Stimulated activated CD4-positive, alpha-beta T cell treated with anti-CD3 and anti-CD28 coated beads, Interleukin-1b, Interleukin-23, amount 100 ng/mL, for 4 hours (primary cell): ENCODE measurements around the gene CEP295NL.
"Not testable (repeated sequence)": the region's sequence is repeated elsewhere in the genome, so short reads cannot be mapped to it uniquely, and the experiment has no call there.

Experiments used
- DNase-seq, 2 donors: peaks; one replicate each; pipeline ENCODE4 v3.0.0-alpha.2; 2020; ENCODE audit warnings: low read depth in 2 of 2

The CEP295NL gene, protein sequence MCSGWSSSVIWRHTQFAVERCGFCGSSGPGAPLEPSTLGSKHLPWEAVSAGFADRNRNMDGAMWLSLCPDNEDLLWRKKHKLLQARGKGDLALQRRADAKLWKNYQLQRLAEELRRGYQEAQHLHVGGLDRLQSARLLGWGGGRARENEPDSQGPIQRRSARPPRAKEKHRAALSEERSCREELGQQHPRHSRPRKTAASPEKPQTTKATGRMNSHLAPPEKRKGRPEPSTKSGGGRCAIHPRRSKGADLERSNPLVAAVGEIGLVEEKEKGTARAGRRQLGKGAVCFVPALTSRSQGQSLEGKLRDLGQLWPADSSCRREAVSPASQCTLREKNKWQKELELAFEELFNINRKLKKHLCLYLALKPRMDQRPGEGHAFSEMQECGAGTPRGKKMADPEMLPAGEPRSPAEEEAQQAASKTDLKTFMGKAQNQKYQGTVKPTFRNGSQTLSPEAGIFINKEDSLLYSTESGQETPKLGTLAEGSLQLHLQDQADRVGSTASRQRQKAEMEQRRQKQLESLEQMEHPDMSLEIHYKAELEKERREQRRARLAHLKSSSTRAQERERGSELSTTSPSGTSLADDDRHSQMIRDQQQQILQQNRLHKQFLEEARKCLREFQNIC

DNA sequence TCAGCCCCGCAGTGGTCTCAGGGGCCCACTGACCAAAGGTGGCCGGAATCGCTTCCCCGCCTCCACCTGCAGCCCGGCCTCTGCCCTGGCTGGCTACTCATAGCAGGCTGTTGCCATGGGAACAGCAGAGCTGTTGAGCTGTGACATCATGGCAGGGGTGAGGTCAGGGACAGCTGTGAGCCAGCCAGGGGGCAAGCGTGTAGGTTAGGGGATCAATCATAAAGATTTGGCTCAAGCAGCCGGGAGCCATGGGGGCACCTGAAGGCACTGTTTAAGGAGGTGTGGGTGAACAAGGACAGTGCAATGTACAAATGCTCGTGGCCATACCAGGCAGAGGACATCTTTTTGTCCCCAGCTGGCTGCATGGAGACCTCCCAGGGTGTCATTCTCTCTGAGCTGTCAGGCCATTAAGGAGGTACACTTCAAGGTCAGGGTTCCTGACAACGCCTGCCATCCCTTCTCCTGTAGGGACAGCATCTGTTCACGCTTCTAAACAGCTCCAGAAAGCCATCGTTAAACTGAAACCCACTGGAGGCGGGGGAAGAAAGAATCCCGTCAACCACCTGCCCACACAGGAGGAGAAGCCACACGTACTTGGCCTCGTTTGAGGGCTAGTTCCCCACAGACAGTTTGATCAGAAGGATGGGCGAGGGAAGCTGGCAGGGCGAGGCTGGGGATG, at the start of gene CEP295NL:
Gene CEP295NL, minus strand, starts transcription at position 101 of the 679 bp plus-strand sequence. CDS start 1,373 bp downstream, outside the sequence.
- DNase-seq = no peak

DNA sequence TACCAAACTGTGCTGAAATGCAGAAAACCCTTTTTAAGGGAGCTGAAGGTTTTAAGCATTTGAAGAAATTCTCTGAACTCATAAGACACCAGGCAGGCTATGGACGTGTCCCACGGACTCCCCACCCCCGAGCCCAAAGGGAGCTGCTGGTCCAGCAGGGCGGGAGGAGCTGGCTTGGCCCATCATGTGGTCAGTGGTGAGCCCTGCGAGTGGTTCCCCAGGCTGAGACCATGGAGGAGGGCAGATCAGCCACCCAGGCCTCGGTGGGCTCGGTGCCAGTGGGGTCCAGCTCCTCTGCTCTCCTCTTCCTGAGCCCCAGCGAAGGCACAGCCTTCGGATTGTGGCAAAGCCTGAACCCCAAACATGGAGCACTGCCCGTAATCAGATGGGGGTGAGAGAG, 49.7 kb upstream of the CEP295NL start:
- no peak for DNase-seq

DNA sequence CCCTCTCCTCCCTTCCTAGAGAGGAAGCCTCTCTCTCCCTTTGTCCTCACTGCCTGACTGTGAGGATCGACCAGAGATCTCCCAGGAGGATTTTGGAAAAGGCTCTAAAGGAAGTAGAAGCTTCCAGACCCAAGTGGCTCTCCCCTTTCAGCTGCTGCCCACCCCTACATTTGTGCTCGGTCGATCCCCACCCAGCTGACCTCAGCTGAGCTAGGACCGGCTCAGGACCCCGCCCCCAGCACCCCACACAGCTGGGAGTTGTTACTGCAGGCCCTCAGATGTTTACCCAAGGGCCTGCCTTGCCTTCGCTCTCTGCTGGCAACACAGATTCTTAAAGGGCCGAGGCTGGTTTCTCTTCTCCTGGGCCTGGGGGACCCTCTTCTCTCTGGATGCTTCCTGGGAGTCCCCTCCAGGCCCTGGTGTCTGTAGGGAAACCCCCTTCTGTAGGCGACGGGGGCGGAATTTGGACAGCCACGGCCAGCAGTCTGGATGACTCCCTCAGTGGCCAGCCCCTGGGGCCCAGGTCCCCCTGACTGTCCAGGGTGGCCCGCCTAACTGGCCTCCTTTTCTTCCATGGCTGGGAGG, 49.1 kb upstream of the CEP295NL start:
- DNase-seq = no peak

DNA sequence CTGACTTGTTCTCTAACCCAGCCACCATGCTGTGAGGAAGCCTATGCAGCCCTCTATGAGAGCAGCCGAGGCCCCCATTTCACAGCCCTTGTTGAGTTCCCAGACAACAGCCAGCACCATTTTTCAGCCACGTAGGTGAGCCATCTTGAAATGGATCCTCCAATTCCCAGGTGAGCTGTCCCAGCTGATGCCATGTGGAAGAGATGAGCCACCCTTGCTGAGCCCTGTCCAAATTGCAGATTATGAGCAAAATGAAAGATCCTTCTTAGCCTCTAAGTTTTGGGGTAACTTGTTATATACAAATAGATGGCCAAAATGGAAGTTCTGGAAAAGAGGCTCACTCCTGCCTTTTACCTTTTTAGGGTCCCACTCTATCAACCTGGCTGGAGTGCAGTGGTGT, 47.9 kb upstream of the CEP295NL start:
- no peak for DNase-seq

DNA sequence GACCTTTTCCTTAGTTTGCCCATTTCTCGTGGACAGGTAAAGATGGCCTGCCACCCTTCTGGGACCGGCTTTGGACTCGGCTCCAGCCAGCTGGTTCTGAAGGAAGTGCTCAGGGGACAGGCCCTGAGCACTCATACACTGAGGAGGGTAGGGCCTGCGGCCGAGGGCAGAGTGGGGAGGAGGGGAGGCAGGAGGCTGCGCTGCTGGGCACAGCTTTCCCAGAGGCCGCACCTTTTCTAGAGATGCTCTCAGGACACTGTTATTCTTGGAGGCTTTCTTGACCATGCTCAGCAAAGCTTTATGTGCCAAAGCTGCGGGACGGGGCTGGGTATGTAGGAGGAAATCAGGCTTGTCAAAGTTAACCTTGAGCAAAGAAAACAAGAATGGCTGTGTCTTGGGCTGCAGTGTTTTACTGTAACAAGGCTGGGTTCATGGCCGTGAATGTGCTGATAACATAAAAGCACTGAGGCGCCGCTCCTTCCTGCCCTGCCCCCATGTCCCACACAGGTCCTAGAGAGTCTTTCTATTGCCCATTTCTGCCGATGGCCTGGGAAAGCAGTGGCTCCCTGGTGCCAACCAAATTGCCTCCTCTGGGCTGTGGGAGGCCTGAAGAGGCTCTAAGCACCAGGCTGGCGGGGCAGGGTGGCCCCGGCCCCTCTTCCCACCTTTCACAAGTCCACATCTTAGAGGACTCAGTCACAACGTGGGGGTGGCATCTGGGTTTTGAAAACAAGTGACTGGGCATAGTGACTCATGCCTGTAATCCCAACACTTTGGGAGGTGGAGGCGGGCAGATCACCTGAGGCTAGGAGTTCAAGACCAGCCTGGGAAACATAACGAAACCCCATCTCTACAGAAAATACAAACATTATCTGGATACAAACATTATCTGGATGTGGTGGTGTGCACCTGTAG, 44.5 kb upstream of the CEP295NL start:
- no peak for DNase-seq

DNA sequence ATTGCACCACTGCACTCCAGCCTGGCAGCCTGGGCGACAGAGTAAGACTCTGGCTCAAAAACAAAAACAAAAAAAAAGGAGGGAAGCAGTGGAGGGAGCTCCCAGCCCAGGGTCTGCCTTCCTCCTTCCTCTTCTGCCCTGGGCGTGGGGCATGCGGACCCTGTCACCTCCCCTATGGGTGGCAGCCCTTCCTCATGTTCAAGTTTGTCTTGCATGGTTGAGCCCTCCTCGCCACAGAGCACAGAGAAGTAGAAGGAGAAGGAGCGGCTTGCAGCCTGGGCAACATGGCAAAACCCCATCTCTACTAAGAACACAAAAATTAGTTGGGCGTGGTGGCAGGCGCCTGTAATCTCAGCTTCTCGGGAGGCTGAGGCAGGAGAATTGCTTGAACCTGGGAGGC, 43.6 kb upstream of the CEP295NL start:
- no peak for DNase-seq

DNA sequence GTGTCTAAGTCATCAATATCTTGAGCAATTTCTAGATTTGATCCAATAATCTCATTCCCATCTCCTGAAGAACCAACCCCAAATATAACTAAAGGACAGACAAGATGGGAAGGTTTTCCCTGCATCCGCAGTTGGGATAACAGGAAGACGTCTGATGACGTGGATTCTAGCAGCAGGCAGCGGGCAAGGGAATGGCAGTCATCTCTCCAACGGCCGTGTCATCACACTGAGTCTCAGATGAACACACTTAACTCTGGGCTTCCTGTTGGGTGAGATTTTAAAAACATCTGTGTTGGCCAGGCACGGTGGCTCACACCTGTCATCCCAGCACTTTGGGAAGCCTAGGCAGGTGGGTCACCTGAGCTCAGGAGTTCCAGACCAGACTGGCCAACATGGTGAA, 43.1 kb upstream of the CEP295NL start:
- no peak for DNase-seq

DNA sequence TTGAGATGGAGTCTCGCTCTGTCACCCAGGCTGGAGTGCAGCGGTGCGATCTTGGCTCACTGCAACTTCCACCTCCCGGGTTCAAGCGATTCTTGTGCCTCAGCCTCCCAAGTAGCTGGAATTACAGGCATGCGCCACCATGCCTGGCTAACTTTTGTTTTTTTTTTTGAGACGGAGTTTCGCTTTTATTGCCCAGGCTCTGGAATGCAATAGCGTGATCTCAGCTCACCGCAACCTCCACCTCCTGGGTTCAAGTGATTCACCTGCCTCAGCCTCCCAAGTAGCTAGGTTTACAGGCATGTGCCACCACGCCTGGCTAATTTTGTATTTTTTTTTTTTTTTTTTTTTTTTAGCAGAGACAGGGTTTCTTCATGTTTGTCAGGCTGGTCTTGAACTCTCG, 42.5 kb upstream of the CEP295NL start:
- not testable (repeated sequence) for DNase-seq

DNA sequence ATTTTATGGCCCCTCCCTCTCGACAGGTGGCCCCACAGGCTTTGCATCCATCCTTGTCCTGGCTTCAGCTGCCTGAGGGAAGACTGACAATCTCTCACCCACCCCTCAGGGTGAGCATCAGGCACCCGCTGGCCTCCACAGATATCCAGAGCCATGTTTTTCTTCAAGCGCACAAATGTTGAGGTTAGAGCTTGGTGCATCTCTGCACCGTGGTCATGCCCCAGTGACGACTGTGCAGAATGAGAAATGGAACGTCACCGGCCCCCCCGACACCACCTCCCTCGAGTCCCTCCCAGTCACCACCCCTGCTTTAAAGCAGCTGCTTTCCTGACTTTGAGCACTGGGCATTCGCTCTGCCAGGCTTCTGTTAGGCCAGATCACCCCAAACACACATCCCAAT, 42.0 kb upstream of the CEP295NL start:
- no peak for DNase-seq

DNA sequence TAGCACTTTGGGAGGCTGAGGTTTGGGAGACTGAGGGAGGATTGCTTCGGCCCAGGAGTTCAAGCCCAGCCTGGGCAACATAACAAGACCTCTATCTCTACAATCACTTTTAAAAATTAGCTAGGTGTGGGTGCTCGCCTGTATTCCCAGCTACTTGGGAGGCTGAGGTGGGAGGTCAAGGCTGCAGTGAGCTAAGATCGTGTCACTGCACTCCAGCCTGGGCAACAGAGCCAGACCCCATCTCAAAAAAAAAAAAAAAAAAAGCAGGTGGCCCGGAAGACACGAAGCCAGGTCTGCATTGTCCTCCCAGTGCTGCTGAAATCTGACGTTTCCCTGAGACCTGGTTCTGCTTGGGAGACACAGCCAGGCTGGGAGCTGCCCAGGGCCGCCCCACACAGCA, 41.0 kb upstream of the CEP295NL start:
- no peak for DNase-seq

DNA sequence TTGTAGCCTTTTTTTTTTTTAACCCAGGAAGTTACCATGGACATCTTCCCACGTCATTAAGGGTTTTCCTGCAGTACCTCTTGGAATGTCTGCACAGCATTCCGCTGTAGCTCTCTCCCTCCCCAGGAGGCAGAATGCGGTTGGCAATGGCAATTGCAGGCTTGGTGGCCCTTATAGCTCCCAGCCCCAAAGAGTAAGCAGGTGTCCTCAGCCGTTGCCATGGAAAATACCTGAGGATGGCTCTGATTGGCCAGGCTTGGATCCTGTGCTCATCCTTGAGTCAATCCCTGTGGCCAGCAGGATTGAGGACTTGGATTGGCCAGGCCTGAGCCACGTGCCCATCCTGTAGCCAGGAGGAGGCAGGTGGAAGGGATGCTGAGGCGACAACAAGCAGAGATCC, 37.7 kb upstream of the CEP295NL start:
- no peak for DNase-seq

DNA sequence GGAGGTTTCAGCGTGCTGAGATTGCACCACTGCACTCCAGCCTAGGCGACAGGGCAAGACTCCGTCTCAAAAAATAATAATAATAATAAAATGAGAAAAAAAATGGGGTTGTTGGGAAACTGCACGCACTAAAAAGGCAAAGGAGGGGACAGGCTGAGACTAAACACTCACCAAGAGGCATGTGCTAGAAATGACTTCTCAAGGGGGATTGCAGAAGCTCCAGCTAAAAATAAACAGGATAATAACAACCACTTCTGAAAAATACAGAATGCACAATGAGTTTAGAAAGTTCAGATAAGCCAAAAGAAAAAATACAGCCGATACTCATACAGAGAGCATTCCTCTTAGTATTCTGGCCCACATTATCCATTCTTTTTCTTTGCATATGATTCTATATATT, 37.3 kb upstream of the CEP295NL start:
- DNase-seq = no peak

DNA sequence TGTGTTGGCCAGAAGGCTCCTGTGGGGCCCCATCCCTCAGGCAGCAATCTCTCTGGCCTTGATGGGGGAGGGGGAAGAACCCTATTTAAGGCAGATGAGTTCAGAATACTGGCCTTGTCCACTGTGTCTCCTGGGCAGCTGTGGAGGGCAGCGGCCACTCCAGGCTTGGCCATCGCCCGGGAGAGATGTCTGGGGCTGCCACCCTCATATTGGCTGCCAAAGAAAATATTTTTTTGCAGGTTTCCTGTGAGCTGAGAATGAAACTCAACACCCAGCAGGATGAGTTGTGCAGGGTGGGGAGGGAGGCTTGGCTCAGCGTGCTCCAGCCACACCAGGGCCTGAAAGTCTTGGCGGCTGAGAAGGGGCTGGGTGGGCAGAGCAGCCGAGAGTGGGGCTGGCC, 36.6 kb upstream of the CEP295NL start:
- DNase-seq = no peak

DNA sequence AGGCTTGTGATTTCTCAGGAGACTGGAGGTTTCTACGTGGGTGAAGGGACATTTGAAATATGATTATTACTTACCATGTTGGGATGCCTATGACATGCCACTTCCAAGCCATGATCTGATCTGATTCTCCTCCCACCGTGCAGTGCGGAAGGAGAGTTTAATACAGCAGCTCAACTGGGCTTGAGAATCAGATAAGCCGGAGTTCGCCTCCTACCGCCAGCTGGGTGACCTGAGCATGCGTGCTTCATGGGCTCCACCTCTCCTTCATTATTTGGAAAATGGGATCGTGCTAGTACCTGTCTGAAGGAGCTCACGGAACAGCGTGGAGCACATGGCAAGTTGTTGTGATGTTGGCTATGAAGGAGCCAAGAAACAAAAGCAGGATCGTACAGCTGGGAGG, 34.6 kb upstream of the CEP295NL start:
- DNase-seq = no peak

DNA sequence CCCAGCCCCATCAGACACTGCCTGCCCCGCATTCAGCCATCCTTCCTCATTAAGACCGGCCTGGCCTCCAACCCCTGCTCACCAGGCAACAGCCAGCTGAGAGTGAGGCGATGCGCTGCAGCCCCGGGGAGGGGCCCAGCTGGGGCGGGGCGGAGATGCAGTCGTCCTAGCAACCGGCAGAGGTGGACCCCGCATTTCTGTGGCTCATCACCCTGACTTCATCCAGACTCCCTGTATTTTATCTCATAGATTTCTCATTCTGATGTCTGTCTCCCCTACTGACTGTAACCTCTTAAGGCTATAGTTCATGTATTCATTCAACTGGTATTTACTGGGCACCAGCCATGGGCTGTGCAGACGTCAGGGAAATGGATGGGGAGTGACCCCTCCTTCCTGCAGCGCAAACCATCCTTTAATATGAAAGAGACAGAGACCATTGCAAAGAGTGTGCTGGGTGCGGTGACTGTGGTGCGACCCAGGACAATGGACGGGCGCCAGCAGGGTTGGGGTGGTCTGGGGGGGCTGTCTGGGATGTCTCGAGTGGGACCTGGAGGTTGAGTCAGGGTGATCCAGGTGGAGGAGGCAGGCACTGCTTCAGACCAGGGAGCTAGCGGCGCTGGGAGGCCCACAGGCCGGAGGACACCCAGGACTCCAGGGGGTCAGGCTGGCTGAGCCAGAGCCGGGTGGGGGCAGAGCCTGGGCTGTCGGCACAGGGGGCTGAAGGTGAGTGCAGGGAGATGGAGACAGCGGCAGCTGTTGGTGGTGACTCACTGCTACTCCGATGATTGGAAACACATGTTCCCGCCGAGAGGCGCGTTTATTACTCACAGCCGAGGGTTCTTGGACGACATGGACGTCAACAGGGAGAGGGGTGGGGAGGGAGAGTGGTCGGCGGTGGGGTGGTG, 32.7 kb upstream of the CEP295NL start:
- DNase-seq = no peak

DNA sequence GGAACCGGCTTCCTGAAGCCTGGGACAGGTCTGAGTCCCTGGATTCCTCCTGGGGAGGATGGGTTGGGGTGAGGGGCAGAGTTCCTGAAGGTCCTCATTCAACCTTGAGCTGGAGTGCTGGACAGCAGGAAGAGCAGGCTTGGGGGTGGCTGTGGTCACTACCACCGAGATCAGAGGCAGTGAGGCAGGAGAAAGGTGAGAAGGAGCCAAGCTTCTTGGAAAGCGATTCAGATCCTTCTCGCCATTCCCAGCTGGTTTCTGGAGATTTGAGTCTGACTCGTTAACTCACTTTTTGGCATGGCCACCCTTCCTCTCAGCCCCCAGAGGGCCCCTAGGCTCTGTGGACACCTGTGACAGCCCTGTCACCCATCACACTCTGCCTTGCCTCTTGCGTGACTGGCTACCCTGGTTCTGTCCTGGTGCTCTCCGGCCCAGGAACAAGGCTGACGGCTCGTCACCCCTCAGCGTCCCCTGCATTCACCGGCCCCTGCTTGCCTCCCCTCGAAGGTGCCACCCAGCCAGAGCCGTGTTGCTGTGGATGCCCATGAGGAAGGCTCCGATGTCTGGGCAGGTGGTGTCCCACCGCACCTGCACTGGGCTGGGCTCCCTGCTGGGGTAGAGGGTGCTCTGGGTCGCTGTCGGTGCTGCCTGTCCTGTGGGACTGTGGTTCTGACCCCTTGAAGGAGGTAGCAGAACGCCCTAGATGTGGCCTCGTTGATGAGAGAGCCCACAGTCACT, 31.8 kb upstream of the CEP295NL start:
- DNase-seq = no peak

DNA sequence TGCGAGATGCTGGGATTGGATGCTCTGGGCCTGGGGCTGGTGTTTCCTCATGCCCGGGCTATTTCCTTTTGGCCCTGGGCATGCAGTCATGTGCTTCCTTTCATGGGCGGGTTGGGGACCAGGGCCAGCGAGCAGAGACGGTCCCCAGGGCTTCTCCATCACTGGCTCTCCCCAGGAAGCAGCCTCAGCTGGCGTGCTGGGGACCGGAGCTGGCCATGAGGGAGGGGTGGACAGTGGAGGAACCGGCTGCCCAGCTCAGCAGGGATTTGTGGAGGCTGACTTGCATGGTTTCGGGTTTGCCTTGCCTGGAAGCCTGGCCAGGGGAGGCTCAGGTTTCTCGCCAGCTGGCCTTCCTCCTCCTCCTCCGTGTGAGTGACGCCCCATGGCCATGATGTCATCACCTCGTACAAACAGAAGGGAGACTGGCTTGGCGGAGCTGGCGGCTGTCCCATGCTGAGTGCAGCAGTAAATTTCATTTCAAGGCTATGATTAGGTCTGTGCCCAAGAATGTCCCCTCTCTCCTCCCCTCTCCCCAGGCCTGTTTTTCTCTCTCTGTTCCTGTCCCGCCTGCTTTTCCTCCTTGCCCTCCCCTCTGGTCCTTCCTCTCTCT, 31.1 kb upstream of the CEP295NL start:
- no peak for DNase-seq

DNA sequence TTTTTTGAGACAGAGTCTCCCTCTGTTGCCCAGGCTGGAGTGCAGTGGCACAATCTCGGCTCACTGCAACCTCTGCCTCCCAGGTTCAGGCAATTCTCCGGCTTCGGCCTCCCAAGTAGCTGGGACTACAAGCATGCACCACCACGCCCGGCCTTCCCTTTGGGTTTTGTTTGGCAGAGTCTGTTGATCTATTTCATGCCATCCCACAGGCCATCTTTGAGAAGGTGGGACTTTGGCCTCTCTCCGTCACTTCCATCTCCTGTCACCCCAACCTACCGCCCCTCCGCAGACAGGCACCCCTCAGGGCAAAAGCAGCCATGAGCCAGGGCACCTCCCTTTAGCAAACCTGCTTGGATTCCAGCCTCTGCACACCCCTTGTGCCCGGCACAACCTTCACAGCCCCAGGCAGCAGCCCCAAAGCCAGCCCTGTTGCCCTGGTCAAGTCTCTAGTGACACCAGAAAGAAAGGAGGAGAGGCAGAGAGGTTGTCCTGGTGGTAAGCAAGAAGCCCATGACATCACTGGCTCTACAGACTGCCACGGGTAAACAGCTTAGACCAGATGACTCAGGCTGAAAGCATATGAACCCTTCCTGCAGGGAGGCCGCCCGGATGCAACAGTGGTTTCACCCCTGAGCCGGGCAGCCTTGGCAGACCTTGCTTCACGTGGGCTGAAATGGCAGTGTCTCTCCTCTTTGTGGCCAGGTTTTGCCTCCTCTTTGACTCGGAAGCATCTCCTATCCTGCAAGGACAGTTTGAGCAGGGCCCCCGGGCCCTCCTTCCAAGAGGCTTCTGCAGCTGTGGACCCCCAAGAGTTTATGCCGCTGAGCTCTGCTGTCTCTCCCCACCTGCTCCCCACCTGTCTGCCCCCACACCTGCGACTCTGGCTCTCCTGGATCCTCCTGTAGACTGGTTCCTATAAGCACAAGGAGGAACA, 30.3 kb upstream of the CEP295NL start:
- DNase-seq = peak in 1 of 2 donors; percentile 18
